GM19328 (cell line): ENCODE data around the gene TCF7L2.

Experiments used
- ATAC-seq: cut with Tn5 transposase; IDR thresholded peaks from one replicate; pipeline ENCODE4 v1.9.1; 2021; ENCODE audit warnings: mild to moderate bottlenecking, moderate library complexity; ENCODE audit not compliant: unreplicated experiment

TCF7L2 gene

GRCh38 chr10:112945811-112946210 is 4.2 kb upstream of the TCF7L2 start:
- ATAC-seq, result no peak

- no peak for ATAC-seq
Observed at GRCh38 chr10:112946649-112947048, 3.4 kb upstream of the TCF7L2 start.

GRCh38 chr10:112948196-112948595 is 1.9 kb upstream of the TCF7L2 start:
- no peak for ATAC-seq

- ATAC-seq, result no peak
Observed at GRCh38 chr10:112949143-112949823, 764 bp upstream of the TCF7L2 start.

- no peak for ATAC-seq
Observed at GRCh38 chr10:112950714-112951358, 789 bp downstream of the TCF7L2 start.

- ATAC-seq, result no peak
Observed at GRCh38 chr10:112951359-112952281, 1.6 kb downstream of the TCF7L2 start.

GRCh38 chr10:112952282-112953173 is 2.5 kb downstream of the TCF7L2 start:
- no peak for ATAC-seq

- ATAC-seq, result no peak
Observed at GRCh38 chr10:112953174-112954159, 3.4 kb downstream of the TCF7L2 start.

- no peak for ATAC-seq
Observed at GRCh38 chr10:112954974-112955581, 5.0 kb downstream of the TCF7L2 start.

GRCh38 chr10:112955582-112956421 is 5.8 kb downstream of the TCF7L2 start:
- no peak for ATAC-seq

- no peak for ATAC-seq
Observed at GRCh38 chr10:112956631-112957350, 6.7 kb downstream of the TCF7L2 start.

GRCh38 chr10:112957640-112958092 is 7.6 kb downstream of the TCF7L2 start:
- ATAC-seq, result no peak

GRCh38 chr10:112958275-112958995 is 8.4 kb downstream of the TCF7L2 start:
- no peak for ATAC-seq

- ATAC-seq, result no peak
Observed at GRCh38 chr10:112959207-112959838, 9.3 kb downstream of the TCF7L2 start.

- ATAC-seq, result no peak
Observed at GRCh38 chr10:112960151-112960681, 10.2 kb downstream of the TCF7L2 start.

- no peak for ATAC-seq
Observed at GRCh38 chr10:112961609-112962008, 11.6 kb downstream of the TCF7L2 start.
